NB4 (cell line): ENCODE results near the gene ZNF530.

Source experiments
- POLR2A ChIP-seq: IDR thresholded peaks from 2 replicates; pipeline ENCODE4 v1.6.1; 2011; ENCODE audit warnings: mild to moderate bottlenecking; ENCODE audit not compliant: insufficient read length; ENCODE audit errors: extremely low read depth
- TF ChIP-seq, protein P1 (sequence below): IDR thresholded peaks from one replicate; pipeline ENCODE4 v1.5.1; 2012; ENCODE audit warnings: low read depth, low read length
- TF ChIP-seq, protein P2 (sequence below): IDR thresholded peaks from 2 replicates; pipeline ENCODE4 v1.6.1; 2011; ENCODE audit warnings: low read depth, low read length

DNA sequence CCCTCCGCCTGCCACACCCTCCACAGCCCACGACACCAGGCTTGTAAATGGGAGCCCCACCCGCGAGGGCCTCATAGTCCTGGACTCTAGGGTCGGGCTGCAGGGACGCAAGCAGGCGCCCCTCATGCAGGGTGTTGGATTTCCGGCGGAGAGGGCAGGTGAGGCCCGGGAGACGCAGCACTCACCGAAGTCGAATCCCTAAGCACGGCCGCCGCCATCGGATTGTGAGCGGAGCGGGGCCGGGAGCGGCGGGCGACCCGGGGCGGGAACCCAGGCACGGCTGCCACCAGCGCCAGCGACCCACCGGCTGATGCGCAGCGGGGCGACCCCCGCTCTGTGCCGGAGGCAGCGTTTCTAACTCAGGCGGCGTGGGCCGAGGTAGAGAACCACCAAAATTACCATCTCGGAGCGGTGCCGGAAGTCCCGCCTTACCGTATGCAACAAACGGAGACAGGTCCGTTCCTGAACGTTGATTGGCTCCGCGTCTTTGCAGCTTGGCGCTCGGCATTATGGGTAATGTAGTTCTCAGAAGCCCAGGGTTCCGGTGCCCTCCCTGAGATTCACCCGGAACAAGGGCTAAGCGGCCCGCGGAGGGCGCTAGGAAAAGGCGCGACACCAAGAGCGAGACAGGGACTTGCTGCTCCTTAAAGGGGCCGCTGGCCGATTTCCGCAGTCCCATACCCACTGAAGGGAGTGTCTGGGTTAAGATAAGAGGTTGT lies 21.0 kb upstream of the ZNF530 start, which contains the start of gene ZNF416:
- TF ChIP-seq, protein P1, sequence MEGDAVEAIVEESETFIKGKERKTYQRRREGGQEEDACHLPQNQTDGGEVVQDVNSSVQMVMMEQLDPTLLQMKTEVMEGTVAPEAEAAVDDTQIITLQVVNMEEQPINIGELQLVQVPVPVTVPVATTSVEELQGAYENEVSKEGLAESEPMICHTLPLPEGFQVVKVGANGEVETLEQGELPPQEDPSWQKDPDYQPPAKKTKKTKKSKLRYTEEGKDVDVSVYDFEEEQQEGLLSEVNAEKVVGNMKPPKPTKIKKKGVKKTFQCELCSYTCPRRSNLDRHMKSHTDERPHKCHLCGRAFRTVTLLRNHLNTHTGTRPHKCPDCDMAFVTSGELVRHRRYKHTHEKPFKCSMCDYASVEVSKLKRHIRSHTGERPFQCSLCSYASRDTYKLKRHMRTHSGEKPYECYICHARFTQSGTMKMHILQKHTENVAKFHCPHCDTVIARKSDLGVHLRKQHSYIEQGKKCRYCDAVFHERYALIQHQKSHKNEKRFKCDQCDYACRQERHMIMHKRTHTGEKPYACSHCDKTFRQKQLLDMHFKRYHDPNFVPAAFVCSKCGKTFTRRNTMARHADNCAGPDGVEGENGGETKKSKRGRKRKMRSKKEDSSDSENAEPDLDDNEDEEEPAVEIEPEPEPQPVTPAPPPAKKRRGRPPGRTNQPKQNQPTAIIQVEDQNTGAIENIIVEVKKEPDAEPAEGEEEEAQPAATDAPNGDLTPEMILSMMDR, result no peak
- TF ChIP-seq, protein P2, sequence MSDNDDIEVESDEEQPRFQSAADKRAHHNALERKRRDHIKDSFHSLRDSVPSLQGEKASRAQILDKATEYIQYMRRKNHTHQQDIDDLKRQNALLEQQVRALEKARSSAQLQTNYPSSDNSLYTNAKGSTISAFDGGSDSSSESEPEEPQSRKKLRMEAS, result peak; percentile 47; the same call in 1 of the 2 replicates
- peak; percentile 39 for TF ChIP-seq POLR2A
